Keratinocyte (primary cell): Measurements from ENCODE around the gene GGA2. TPM values are rescaled to one million over a fixed set of nuclear protein-coding genes. Genes with fewer than 3 reads are reported as not detected.

ENCODE experiments used
- DNase-seq: peaks from one replicate; pipeline ENCODE4 v3.0.0-alpha.2; 2011; ENCODE audit warnings: low read depth, missing footprints, low spot score
- FAIRE-seq: peaks from 2 replicates; lab custom pipeline; 2011; peaks lifted over from hg19 to GRCh38; lab: Jason Lieb, UNC
- H2AFZ ChIP-seq: 2 replicates; pipeline ENCODE4 v1.6.0; 2012; ENCODE audit warnings: low read length, control low read depth, inconsistent platforms; ENCODE audit not compliant: control insufficient read depth
- H3K27ac ChIP-seq: 2 replicates; pipeline ENCODE4 v1.5.1; 2011; ENCODE audit warnings: low read length; ENCODE audit not compliant: control insufficient read depth, insufficient read depth
- H3K27me3 ChIP-seq: 3 replicates; pipeline ENCODE4 v1.6.0; 2011; ENCODE audit warnings: low read length; ENCODE audit not compliant: control insufficient read depth, insufficient read depth; ENCODE audit errors: extremely low read depth
- H3K36me3 ChIP-seq, 2 experiments: 2 replicates in 1 of 2; 3 replicates in 1 of 2; pipeline ENCODE4 v1.5.1; 2011; ENCODE audit warnings: low read length in 2 of 2, mild to moderate bottlenecking in 1 of 2; ENCODE audit not compliant: control insufficient read depth in 2 of 2, insufficient read depth in 2 of 2; ENCODE audit errors: extremely low read depth in 1 of 2
- H3K4me1 ChIP-seq: 3 replicates; pipeline ENCODE4 v1.5.1; 2011; ENCODE audit warnings: low read length; ENCODE audit not compliant: control insufficient read depth, insufficient read depth; ENCODE audit errors: extremely low read depth
- H3K4me2 ChIP-seq: 3 replicates; pipeline ENCODE4 v1.6.0; 2011; ENCODE audit warnings: low read depth, low read length; ENCODE audit not compliant: control insufficient read depth, insufficient read depth; ENCODE audit errors: extremely low read depth
- H3K4me3 ChIP-seq, 3 experiments: fragments of 200-600 bp in 1 of 3; sonication (generic) in 1 of 3; 2 replicates in 2 of 3; 3 replicates in 1 of 3; pipeline ENCODE4 v1.5.1; 2011 to 2016; ENCODE audit warnings: low read length in 3 of 3, mild to moderate bottlenecking in 3 of 3, control low read depth in 2 of 3, inconsistent platforms in 1 of 3, low read depth in 1 of 3, mixed read lengths in 1 of 3, mixed run types in 1 of 3, moderate library complexity in 1 of 3; ENCODE audit not compliant: control insufficient read depth in 2 of 3, insufficient read depth in 2 of 3; ENCODE audit errors: extremely low read depth in 1 of 3
- H3K79me2 ChIP-seq: 2 replicates; pipeline ENCODE4 v1.6.0; 2012; ENCODE audit warnings: low read length; ENCODE audit not compliant: control insufficient read depth, insufficient read depth
- H3K9ac ChIP-seq: 3 replicates; pipeline ENCODE4 v1.6.0; 2011; ENCODE audit warnings: low read length; ENCODE audit not compliant: control insufficient read depth, insufficient read depth; ENCODE audit errors: extremely low read depth
- H3K9me1 ChIP-seq: 3 replicates; pipeline ENCODE4 v1.6.0; 2011; ENCODE audit warnings: low read length; ENCODE audit not compliant: control insufficient read depth, insufficient read depth; ENCODE audit errors: extremely low read depth
- H3K9me3 ChIP-seq: 2 replicates; pipeline ENCODE4 v1.5.1; 2012; ENCODE audit warnings: low read depth, low read length; ENCODE audit not compliant: control insufficient read depth
- H4K20me1 ChIP-seq: 3 replicates; pipeline ENCODE4 v1.6.0; 2011; ENCODE audit warnings: low read length; ENCODE audit not compliant: control insufficient read depth, insufficient read depth; ENCODE audit errors: extremely low read depth
- CTCF ChIP-seq, 3 experiments: IDR thresholded peaks in 1 of 3; conservative IDR thresholded peaks in 1 of 3; optimal IDR thresholded peaks in 1 of 3; 2 replicates in 2 of 3; 3 replicates in 1 of 3; pipeline versions ENCODE3 to v1.5.1; 2011; ENCODE audit warnings: low read length in 3 of 3, mild to moderate bottlenecking in 3 of 3, moderate library complexity in 2 of 3, control low read depth in 1 of 3, inconsistent platforms in 1 of 3; ENCODE audit not compliant: insufficient read depth in 2 of 3; ENCODE audit errors: extremely low read depth in 1 of 3
- EZH2 ChIP-seq: IDR thresholded peaks from one replicate; pipeline ENCODE4 v1.6.1; 2012; ENCODE audit warnings: inconsistent platforms, mild to moderate bottlenecking, low read length, moderate library complexity
- dilution Hi-C: fragments of 300-500 bp; cut with MboI; formaldehyde crosslinking; loops from one replicate; pipeline ENCODE4 v1.7.0; 2020; ENCODE audit warnings: low sequenced_read_pairs; ENCODE audit not compliant: extremely low pct_ligation_motif_present
- polyA plus RNA-seq, 5 experiments: library from polyadenylated mRNA; depleted of rRNA in 3 of 5; stranded (reverse) in 3 of 5; stranded (forward) in 1 of 5; unstranded in 1 of 5; fragments of >200 nt; gene quantifications; 1 replicate in 1 of 5; 2 replicates in 3 of 5; 3 replicates in 1 of 5; pipeline versions ENCODE4 v1.2.1 to v1.2.3, GENCODE V29; 2011 to 2012; ENCODE audit warnings: missing spikeins in 2 of 5, low read depth in 1 of 5, low replicate concordance in 1 of 5

Gene GGA2
- polyA plus RNA-seq, 1 donor (not counting 4 experiments of a cell fraction or from before 2014, with no cell fraction given) = 54.1 TPM

- Histone ChIP-seq H3K4me3 (no peak overlapping the region), H2AFZ (no peak overlapping the region), H3K79me2 (no peaks in the 10 kb centered on the region), H3K9me3 (no peaks in the 10 kb centered on the region), H3K4me2 (no peak overlapping the region), H3K4me1 (peaks cover 14% of the 10 kb centered on the region), H3K9ac (no peak overlapping the region), H3K9me1 (no peaks in the 10 kb centered on the region), H3K27ac (no peak overlapping the region), H4K20me1 (no peaks in the 10 kb centered on the region), H3K27me3 (no peaks in the 10 kb centered on the region), H3K36me3 (peaks cover 10 to 12% of the 10 kb centered on the region in 2 experiments)
- FAIRE-seq = no peak
- DNase-seq = no peak
- dilution Hi-C loops = no loop called here
- no peak for TF ChIP-seq EZH2
- no peak for TF ChIP-seq CTCF (optimal IDR thresholded peaks at IDR 0.05 in 1 of 3, IDR thresholded peaks at IDR 0.05 in 1 of 3, conservative IDR thresholded peaks at IDR 0.05 in 1 of 3; ENCODE audit: extremely low read depth in 1 of 3, insufficient read depth in 2 of 3, low read length in 3 of 3)
These were observed 90.3 kb downstream of the GGA2 start for GRCh38 chr16:23420011-23420410.

- Histone ChIP-seq H3K36me3 (peaks cover 12 to 13% of the 10 kb centered on the region in 2 experiments), H2AFZ (no peak overlapping the region), H3K9me1 (no peaks in the 10 kb centered on the region), H3K27ac (no peak overlapping the region), H3K27me3 (no peaks in the 10 kb centered on the region), H3K9me3 (no peaks in the 10 kb centered on the region), H3K9ac (no peak overlapping the region), H3K4me3 (no peak overlapping the region), H4K20me1 (no peaks in the 10 kb centered on the region), H3K4me1 (no peaks in the 10 kb centered on the region), H3K4me2 (no peak overlapping the region), H3K79me2 (no peaks in the 10 kb centered on the region)
- no peak for FAIRE-seq
- no peak for DNase-seq
- TF ChIP-seq EZH2 = no peak
- no peak for TF ChIP-seq CTCF (optimal IDR thresholded peaks at IDR 0.05 in 1 of 3, IDR thresholded peaks at IDR 0.05 in 1 of 3, conservative IDR thresholded peaks at IDR 0.05 in 1 of 3; ENCODE audit: extremely low read depth in 1 of 3, insufficient read depth in 2 of 3, low read length in 3 of 3)
- dilution Hi-C loops = no loop called here
These were observed 93.5 kb downstream of the GGA2 start for GRCh38 chr16:23416816-23417215.
